ENCODE data around the gene SFMBT1.

GRCh38 chr3:52986049-52986448 is 59.8 kb downstream of the SFMBT1 start:
- TF ChIP-seq GATA2 (IDR thresholded peaks at IDR 0.05; ENCODE audit: low read depth, low read length) (no peak), GATA3 (IDR thresholded peaks at IDR 0.05; ENCODE audit: low read depth, low read length) (no peak)
